HG02943 (cell line): ENCODE measurements around the gene C19orf73.

Experiments
- ATAC-seq: cut with Tn5 transposase; IDR thresholded peaks from one replicate; pipeline ENCODE4 v1.9.1; 2021; ENCODE audit warnings: mild to moderate bottlenecking, low read depth, moderate library complexity; ENCODE audit not compliant: unreplicated experiment

C19orf73 gene

DNA sequence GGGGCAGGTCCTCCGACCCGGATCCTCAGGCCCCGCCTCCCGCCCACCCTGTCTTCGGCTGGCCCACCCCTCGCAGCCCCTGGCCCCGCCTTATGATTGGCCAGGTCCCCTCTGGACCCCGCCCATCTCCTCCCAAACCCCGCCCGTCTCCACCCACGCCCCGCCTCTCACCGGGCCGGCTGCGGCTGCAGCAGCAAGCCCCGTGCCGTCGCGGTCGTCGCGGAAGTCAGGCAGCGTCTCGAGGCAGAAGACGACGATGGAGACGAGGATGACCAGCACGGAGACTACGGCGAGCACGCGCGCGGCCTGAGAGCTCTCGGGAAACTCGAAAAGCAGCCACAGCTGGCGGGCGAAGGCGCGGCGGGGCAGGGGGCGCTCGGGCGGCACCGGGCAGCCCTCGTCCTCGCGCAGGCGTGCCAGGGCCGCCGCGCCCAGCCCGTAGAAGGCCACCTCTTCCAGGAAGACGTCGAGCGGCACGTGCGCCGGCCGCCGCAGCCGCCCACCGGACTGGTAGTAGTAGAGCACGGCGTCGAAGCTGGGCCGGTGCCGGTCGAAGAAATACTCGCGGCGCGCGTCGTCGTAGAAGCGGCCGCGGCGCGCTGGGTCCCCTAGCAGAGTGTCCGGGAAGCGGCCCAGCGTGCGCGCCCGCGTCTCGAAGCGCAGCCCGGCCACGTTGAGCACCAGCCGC lies 46.9 kb downstream of the C19orf73 start:
- ATAC-seq, result no peak

GRCh38 chr19:49070416-49070815 lies 48.5 kb downstream of the C19orf73 start:
- no peak for ATAC-seq

DNA sequence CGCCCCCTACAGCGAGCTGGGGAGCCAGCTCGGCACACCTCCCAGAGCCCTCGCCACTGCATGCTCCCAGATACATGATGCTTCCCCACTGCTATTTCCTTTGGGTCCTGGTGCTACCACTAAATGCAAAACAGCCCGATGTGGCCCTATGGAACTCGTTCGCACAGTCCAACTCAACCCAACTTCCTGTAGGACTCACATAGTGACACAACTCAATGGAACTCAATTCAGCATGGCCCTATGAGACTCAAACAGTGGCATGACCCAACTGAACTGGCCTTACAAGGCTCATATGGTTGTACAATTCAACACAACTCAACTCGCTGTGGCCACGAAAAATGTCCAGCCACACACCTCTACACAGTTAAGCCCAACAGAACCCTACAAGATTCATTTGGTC lies 49.9 kb downstream of the C19orf73 start:
- no peak for ATAC-seq
